WTC11 (cell line): Measurements from ENCODE around the gene SSH3. TPM values are rescaled to one million over a fixed set of nuclear protein-coding genes. Genes with fewer than 3 reads are reported as not detected.
A peak's percentile ranks its signal among the peaks of the same experiment; 100 is the strongest.

ENCODE experiments used
- ATF2 ChIP-seq: sonication (generic); formaldehyde crosslinking; IDR thresholded peaks from 2 replicates; pipeline ENCODE4 v1.8.1; 2022; ENCODE audit warnings: low read depth, missing genetic modification reagents, borderline replicate concordance
- EMX1 ChIP-seq: fragments of 250-450 bp; sonication (Bioruptor Pico); IDR thresholded peaks from 2 replicates; pipeline ENCODE4 v1.8.0; 2021; ENCODE audit warnings: mild to moderate bottlenecking
- ERG ChIP-seq: fragments of 250-450 bp; sonication (Bioruptor Pico); IDR thresholded peaks from 2 replicates; pipeline ENCODE4 v1.8.0; 2021; ENCODE audit warnings: mild to moderate bottlenecking
- ETV6 ChIP-seq: sonication (generic); formaldehyde crosslinking; IDR thresholded peaks from 2 replicates; pipeline ENCODE4 v1.8.1; 2022; ENCODE audit warnings: mild to moderate bottlenecking, missing genetic modification reagents
- FOXP1 ChIP-seq: sonication (generic); formaldehyde crosslinking; IDR thresholded peaks from 2 replicates; pipeline ENCODE4 v1.8.0; 2022; ENCODE audit warnings: missing genetic modification reagents, mild to moderate bottlenecking, moderate library complexity, borderline replicate concordance
- FOXP4 ChIP-seq: sonication (generic); formaldehyde crosslinking; IDR thresholded peaks from 2 replicates; pipeline ENCODE4 v1.8.0; 2022; ENCODE audit warnings: mild to moderate bottlenecking, missing genetic modification reagents
- HMGA2 ChIP-seq: fragments of 250-450 bp; sonication (Bioruptor Pico); IDR thresholded peaks from 2 replicates; pipeline ENCODE4 v1.4.0; 2021; ENCODE audit warnings: mild to moderate bottlenecking, moderate library complexity
- IRF1 ChIP-seq: sonication (generic); formaldehyde crosslinking; IDR thresholded peaks from 2 replicates; pipeline ENCODE4 v1.8.0; 2023; ENCODE audit warnings: missing genetic modification reagents
- MXD4 ChIP-seq: fragments of 250-450 bp; sonication (Bioruptor Pico); IDR thresholded peaks from 2 replicates; pipeline ENCODE4 v1.8.0; 2021; ENCODE audit warnings: mild to moderate bottlenecking, moderate library complexity, borderline replicate concordance
- NR2C2 ChIP-seq: sonication (generic); formaldehyde crosslinking; IDR thresholded peaks from 2 replicates; pipeline ENCODE4 v1.8.0; 2022; ENCODE audit warnings: mild to moderate bottlenecking, missing genetic modification reagents
- NR3C1 ChIP-seq: sonication (generic); formaldehyde crosslinking; conservative IDR thresholded peaks from 2 replicates; pipeline ENCODE4 v1.8.1; 2023; ENCODE audit warnings: low read depth, mild to moderate bottlenecking, missing genetic modification reagents
- OVOL2 ChIP-seq: fragments of 250-450 bp; sonication (Bioruptor Pico); IDR thresholded peaks from 2 replicates; pipeline ENCODE4 v1.9.0; 2021; ENCODE audit warnings: mild to moderate bottlenecking, borderline replicate concordance
- RELA ChIP-seq: sonication (generic); formaldehyde crosslinking; IDR thresholded peaks from 2 replicates; pipeline ENCODE4 v1.8.1; 2022; ENCODE audit warnings: missing genetic modification reagents, mild to moderate bottlenecking, borderline replicate concordance
- SMAD3 ChIP-seq: sonication (generic); formaldehyde crosslinking; IDR thresholded peaks from 2 replicates; pipeline ENCODE4 v1.8.0; 2022; ENCODE audit warnings: missing genetic modification reagents, mild to moderate bottlenecking, borderline replicate concordance
- TCF7 ChIP-seq: sonication (generic); formaldehyde crosslinking; IDR thresholded peaks from 2 replicates; pipeline ENCODE4 v1.8.0; 2022; ENCODE audit warnings: mild to moderate bottlenecking, low read depth, missing genetic modification reagents, moderate library complexity
- TEAD1 ChIP-seq: sonication (generic); formaldehyde crosslinking; IDR thresholded peaks from 2 replicates; pipeline ENCODE4 v1.8.0; 2022; ENCODE audit warnings: mild to moderate bottlenecking, missing genetic modification reagents
- ZNF281 ChIP-seq: sonication (generic); formaldehyde crosslinking; IDR thresholded peaks from 2 replicates; pipeline ENCODE4 v1.8.0; 2023; ENCODE audit warnings: mild to moderate bottlenecking, missing genetic modification reagents
- ZNF425 ChIP-seq: fragments of 250-450 bp; sonication (Bioruptor Pico); conservative IDR thresholded peaks from 2 replicates; pipeline ENCODE4 v1.9.0; 2021; ENCODE audit warnings: mild to moderate bottlenecking
- ZNF512 ChIP-seq: sonication (generic); formaldehyde crosslinking; IDR thresholded peaks from 2 replicates; pipeline ENCODE4 v1.8.1; 2022; ENCODE audit warnings: missing genetic modification reagents, borderline replicate concordance
- ZNF532 ChIP-seq: fragments of 250-450 bp; sonication (Bioruptor Pico); IDR thresholded peaks from 2 replicates; pipeline ENCODE4 v1.9.0; 2021; ENCODE audit warnings: mild to moderate bottlenecking, borderline replicate concordance
- total RNA-seq: library from RNA; stranded (reverse); gene quantifications from 3 replicates; pipeline ENCODE4 v1.2.3, GENCODE V29; 2021

Gene SSH3
- total RNA-seq, 1 experiment from 2014 or later: 42.3 TPM

GRCh38 chr11:67270256-67271204 lies 32.8 kb upstream of the SSH3 start (continued):
- TF ChIP-seq ATF2 (CRISPR knock-in tag) (no peak), ZNF532 (CRISPR knock-in tag) (no peak), IRF1 (CRISPR knock-in tag) (peak; percentile 34; the same call in 1 of the 2 replicates), HMGA2 (CRISPR knock-in tag) (no peak), MXD4 (CRISPR knock-in tag) (no peak), EMX1 (CRISPR knock-in tag) (no peak), ZNF281 (peak; percentile 74), ZNF512 (CRISPR knock-in tag) (no peak), TEAD1 (CRISPR knock-in tag) (no peak; the same call in 1 of the 2 replicates), RELA (CRISPR knock-in tag) (no peak), ZNF425 (CRISPR knock-in tag) (no peak), ERG (no peak), NR3C1 (CRISPR knock-in tag) (no peak), SMAD3 (CRISPR knock-in tag) (no peak), TCF7 (CRISPR knock-in tag) (no peak), NR2C2 (CRISPR knock-in tag) (no peak), ETV6 (CRISPR knock-in tag) (peak; percentile 100), FOXP1 (no peak), FOXP4 (CRISPR knock-in tag) (0 out of 2 replicates have a peak, but pooled peaks have one; percentile 3), OVOL2 (CRISPR knock-in tag) (no peak)
